NCI-H1092 (cell line): ENCODE data around the gene TRIM9.
"Not testable (repeated sequence)": the region's sequence is repeated elsewhere in the genome, so short reads cannot be mapped to it uniquely, and the experiment has no call there.

Source experiments
- DNase-seq: peaks from one replicate; lab custom pipeline; 2025; lab: John Stamatoyannopoulos, UW

The TRIM9 gene

DNA sequence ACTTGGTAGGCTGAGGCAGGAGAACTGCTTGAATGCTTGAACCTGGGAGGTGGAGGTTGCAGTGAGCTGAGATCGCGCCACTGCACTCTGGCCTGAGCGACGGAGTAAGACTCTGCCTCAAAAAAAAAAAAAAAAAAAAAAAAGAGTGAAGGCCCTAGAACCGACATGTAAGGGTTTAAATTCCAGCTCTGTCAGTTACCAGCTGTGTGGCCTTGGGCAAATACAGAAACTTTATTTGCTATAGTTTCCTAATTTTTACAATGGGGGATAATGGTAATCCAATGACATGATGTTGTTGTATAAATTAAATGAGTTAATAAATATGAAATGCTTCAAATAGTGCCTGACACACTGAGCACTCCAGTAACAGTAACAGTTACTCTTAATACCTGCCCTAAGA is 131.0 kb downstream of the TRIM9 start:
- no peak for DNase-seq

DNA sequence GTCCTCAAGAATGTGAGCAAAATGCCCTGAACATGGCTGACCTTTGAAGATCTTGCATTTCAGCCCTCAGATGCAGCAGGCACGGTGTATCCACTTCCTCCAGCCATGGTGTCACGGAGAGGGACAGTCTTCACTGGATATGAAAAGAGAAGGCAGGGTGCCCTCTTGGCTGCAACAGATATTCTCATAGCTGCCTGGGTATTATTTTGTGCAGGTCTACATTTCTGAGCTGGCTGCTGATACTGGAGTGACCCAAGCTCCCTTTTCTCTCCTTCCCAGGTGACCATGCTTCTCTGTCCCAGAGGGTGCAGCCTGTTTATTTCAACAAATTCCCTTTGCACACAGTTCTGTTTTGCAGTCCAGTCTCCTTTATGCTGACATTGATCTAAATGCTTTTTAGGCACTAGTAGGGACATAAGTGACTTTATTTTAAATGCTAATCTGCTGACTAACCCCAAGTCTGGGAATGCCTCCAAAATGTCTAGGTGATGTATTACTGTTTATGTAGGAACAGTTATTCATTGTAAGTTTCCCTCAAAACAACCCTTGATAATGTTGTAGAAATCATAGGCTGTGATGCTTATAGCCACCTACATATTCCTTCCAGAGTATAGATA is 133.2 kb downstream of the TRIM9 start:
- no peak for DNase-seq

DNA sequence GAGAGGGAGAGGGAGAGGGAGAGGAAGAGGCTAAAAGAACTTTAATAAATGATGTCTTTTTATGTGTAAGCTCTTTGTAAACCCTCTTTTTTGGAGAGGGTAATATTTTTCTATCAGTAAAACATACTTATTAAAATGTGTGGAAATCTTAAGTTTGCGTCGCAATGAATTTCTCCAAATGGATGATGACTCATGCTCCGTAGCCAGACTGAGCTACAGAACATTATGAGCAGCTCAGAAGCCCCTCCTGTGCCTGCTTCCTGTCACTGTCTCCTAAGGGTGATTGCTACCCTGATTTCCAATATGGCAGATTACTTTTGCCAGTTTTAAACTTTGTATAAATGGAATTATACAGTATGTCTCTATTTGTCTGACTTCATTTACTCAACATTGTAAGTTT is 137.6 kb downstream of the TRIM9 start:
- DNase-seq = no peak

DNA sequence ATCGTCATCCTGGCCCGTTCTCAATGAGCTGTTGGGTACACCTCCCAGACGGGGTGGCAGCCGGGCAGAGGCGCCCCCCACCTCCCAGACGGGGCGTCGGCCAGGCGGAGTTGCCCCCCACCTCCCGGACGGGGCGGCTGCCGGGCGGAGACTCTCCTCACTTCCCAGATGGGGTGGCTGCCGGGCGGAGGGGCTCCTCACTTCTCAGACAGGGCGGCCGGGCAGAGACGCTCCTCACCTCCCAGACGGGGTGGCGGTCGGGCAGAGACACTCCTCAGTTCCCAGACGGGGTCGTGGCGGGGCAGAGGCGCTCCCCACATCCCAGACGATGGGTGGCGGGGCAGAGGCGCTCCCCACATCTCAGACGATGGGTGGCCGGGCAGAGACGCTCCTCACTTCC is 138.5 kb downstream of the TRIM9 start:
- not testable (repeated sequence) for DNase-seq

DNA sequence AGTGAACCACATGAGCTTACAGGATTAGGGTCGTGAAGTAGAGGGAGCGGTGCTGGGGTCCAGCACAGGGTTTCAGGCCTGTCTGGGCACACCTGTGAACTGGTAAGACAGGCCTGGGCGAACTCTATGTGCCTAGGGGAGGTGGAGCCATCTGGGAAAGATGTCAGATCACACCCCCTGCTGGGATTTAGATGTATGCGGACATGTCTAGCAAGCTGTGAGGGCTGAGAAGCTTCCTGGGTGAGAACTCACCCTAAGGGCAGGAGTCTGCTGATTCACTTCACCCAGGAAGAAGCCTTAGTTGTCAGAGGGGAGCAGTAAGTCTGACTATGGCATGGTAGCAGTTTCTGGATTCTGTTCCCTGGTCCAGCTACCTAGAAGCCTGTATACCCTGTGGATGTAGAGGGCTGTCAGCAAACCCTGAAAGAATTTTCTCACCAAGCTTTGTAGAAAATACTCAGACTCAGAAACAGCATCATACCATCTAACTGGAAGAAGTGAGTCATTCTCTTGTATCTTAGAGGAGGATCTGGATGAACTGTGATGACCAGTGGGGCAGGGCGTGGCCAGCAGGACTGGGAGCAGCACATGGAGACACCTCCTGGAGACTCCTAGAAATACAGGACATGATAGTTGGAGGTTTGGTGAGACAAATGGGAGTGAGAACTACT is 139.4 kb downstream of the TRIM9 start:
- no peak for DNase-seq

DNA sequence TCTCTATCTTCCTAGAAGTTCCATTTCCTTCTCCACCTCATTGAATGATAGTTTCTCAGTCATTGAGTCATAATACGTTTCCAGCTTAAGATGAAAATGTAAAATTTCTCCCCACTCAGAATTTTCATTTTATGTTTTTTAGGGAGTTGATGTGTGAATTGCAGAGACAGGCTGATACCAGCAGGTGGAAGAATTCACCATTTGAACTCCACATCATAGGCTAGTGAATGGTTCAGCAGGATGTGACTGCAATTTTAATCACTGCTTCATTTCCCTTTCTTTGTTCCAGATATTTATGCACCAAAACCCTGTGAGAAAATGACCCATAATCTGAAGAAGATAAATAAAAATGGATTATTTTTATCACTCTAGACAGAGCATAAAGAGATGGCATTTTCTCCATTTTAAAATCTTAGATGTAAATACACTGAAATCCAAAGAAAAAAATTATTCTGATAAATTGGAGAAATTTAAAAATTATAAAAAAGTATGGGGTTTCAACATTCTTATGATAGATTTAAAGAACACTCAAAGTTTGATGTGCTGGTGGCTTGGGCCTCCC is 140.0 kb downstream of the TRIM9 start:
- DNase-seq = no peak

DNA sequence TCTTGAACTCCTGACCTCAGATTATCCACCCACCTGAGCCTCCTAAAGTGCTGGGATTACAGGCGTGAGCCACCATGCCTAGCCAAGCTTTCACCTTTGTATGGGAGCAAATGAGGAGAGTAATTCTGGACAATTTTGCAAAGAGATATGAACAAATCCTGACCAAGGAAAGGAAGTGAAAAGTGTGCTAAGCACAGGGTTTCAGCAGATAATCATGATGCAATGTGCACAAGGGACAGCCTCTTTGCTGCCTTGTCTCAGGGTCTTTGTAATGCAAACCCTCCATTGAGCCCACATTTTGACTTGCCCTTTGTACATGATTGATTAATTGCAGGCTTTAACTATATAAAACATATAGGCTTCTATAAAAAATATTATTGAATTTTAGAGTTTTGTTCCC is 141.4 kb downstream of the TRIM9 start:
- no peak for DNase-seq

DNA sequence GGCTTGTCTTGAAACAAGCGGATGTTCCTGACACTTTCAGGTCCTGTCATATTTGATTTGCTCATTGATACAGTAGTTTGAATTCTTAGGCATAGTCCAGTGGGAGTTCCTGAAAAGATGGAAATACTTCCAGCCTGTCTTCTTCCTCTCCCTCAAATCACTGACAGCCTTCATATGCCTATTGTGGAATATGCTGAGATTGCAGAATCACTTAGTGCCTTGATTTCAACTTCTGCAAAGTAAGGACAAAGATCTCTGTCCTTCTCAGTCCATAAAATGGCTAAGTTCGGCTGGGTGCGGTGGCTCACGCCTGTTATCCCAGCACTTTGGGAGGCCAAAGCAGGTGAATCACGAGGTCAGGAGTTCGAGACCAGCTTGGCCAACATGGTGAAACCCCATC is 143.9 kb downstream of the TRIM9 start:
- no peak for DNase-seq

DNA sequence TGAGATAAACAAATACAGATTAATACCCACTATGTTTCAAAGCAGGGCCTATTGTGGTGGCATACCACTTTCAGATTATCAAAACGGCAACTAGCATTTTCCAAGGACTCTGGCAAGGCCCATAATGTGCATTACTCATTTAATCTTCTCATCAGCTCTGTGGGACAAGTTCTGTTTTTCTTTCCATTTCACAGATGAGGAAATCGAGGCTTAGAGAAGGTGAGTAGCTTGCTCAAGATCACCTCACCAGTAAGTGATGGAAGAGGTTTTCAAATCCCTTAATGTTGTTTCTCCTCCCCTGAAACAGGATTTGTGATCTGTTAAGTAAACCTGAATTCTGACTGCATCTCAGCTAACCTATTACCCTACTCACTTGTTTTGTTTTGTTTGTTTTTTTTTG is 146.7 kb downstream of the TRIM9 start:
- no peak for DNase-seq

DNA sequence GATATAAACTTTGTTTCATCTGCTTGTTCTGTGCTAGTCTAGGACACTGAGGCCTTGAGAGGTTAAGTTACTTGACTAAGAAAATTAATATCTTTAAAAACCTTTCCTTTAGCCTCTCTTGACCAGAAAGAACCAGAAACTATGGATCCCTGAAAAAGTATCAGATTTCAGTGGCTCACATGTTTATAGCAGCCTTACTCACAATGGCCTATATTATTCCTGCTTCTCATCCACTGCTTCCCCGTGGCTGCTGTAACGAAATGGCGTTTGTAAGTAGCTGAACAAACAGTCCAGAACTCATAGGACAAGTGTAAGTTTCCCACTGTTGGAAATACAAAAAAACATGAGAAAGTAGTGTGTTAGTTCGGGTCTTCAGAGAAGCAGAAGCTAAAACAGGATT is 147.5 kb downstream of the TRIM9 start:
- DNase-seq = no peak

DNA sequence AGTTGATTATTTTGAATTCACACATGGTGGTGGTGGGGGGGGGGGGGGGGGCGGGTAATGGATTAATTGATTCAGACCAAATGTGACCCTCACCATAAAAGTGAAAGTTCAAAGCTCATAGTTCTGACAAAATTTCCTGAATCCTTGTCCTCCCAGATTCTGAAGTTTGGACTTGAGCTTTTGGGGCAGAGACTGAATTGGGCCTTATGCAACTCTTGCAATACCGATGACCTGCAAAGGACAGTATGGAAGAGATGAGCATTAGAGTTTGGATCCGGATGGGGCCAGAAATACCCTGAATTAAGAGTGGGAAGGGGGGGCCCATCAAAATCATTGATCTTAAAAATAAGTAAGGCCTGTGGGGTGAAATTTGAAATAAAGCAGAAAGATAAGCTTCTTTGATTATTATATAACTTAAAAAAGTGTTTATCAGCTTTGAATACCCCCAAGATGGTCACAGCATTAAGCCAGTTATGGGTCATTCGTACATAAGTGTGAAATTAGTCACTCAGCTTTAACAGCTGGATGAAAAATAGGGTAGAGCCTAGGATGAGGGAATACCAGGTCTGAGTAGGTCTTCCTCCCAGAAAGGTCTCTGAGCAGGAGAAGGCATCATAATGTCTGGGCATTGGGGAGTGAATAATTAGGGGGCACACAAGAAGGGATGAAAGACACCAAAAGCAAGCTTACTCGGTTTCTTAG is 148.5 kb downstream of the TRIM9 start:
- no peak for DNase-seq

DNA sequence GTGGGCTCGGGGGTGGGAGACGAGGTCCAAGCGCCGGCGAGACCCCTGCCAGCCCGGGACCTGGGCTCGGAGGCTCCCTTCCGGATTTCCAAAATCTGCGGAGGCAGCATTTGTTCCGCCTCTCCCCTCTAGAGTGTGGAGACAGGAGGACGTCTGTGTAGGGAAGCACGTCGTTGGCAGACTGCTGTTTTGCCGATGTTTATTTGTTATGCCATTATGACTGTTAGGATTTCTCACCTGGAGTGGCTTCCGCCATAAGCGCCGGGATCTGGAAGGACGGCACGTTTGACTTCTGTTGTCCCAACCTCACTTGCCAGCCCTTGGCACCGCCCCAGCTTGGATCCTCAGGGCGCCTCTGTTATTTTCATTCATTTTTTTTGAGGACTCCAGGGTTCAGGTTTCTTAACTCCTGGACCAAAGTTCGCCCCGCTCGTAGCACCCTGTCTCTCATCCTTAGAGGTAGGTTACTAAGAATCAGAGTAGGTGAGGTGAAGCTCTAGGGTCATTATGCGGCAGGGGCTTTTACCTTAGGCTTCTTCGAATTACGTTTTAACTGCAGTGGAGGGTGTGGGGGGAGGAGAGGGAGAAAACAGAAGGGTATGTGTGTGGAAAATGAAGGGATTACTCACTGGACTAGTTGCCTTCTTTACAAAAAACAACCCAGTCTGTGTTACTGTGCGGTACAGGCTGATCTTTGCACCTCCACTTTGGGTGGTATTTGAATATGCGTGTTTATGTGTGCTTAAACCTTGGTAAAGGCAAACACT is 150.1 kb downstream of the TRIM9 start:
- no peak for DNase-seq

DNA sequence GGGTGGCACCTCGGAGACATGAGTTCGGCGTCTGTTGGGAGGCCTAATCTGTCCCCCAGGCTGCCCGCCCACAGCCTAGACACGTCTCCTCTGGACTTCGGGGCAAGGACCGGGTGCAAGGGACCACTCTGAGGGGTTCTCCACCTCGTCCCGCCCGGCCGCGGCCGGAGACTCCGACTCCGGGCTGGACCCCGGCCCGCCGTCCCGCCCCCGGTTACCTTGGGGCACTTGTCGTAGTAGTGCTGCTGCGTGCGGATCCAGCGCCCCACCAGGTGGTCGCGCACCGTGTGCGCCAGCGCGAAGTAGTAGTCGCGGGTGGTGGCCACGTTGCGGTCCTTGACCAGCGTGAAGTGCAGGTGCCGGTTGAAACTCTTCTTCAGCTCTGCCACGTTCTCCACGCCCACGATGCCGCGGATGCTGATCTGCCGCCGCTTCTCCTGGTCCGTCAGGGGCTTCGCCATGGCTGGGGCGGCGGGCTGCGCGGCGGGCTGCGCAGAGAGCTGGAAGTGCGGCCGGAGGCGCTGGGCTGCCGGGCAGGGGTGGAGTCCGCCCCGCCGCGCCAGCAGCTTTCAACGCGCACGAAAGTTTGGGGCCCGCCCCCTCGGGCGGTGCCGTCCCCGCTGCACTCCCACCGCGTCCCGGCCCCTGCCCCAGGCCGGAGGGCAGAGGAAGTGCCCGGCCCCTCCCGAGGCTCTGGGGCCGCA is 150.8 kb downstream of the TRIM9 start, which contains the start of gene PYGL:
Gene PYGL (minus strand): TSS at position 541 of the 704 bp plus-strand sequence. CDS start 80 bp downstream, at position 461.
- DNase-seq = peak; percentile 33

DNA sequence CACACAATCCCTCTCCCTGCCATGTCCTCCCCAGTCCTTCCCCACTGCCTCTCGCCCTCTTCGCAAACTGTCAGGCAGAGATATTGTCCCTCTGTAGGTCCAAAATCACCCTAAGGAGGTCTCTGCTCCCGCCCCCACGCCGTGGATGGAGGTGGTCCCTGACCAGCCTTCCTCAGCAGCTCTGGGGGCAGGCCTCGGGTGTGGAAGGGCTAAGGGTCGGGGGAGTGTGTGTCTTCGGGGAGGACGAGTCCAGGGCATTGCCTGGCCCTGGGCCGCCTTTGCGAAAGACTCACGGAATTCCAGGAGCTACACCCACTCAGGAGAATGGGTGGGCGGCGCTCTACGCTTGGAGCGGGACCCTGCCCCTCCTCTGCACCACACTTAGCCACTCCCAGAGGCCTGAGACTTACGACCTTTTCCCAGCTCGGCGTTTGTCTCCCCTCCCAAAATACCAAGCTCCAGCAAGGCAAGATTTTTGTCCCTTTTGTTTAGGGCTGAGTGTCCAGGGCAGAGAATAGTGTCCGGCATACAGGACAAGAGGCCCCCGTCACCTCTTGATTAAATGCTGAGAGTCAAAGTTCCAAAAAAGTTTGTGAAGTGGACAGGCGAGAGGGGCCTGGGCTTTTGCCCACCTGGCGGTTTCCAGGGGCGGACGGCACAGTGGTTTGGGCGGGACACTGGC is 151.5 kb downstream of the TRIM9 start:
- DNase-seq = no peak

DNA sequence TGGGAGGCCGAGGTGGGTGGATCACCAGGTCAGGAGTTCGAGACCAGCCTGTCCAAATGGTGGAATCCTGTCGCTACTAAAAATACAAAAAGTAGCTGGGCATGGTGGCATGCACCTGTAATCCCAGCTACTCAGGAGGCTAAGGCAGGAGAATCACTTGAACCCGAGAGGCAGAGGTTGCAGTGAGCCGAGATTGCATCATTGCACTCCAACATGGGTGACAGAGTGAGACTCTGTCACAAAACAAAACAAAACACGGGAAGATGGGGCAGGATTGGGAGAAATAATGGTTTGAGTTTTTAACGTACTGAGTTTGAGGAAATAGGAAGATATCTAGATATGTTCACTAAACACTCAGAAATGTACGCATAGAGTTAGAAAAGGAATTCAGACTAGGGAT is 153.3 kb downstream of the TRIM9 start:
- not testable (repeated sequence) for DNase-seq

DNA sequence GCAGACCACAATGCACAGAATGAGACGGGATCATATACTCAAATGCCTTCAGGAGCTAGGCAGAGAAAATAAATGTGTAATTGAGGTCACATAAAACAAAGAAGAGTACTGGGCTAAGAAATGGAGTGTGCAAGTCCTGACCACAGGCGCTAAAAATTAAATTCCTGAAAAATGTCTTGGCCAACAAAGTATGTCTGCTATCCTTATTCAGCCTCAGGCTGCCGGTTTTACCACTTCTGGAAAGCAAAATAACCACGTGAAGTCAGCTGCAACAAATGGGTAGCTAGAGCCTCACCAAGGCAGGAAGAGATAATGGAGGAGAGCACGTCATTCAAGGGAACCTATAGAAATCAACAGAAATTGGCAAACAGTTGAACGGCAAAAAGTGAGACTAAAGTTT is 153.8 kb downstream of the TRIM9 start:
- no peak for DNase-seq

DNA sequence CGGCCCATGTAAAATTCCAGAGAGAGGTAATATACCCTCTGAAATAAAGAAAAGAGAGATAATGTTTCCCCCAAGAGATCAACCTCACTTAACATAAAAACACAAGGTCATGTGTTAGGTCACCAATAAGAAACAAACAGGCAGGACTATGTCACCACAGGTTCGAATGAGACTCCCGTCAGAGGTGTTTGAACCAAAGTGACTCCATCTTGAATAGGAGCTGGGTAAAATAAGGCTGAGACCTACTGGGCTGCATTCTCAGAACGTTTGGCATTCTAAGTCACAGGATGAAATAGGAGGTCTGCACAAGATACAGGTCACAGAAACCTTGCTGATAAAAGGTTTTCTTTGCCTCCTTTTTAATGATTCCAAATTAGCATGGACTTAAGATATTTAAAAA is 157.1 kb downstream of the TRIM9 start:
- no peak for DNase-seq

DNA sequence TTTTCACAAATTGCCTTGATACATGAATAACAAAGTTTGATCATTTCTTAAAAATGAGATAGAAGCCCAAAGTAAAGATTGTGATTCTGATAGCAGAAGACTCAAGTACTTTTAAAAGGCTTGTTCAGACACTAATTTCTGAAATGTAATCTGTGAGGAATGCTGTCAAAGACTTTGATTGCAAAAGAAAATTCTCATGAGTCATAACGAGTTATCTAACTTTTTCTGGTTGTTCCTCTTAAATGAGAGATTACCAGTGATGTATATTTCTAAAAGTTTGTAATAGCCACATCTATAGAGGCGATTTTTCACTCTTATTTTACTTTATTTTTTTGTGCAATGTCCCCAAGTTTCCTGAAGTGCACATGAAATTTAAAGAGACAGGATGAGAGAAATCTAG is 157.6 kb downstream of the TRIM9 start:
- DNase-seq = no peak

DNA sequence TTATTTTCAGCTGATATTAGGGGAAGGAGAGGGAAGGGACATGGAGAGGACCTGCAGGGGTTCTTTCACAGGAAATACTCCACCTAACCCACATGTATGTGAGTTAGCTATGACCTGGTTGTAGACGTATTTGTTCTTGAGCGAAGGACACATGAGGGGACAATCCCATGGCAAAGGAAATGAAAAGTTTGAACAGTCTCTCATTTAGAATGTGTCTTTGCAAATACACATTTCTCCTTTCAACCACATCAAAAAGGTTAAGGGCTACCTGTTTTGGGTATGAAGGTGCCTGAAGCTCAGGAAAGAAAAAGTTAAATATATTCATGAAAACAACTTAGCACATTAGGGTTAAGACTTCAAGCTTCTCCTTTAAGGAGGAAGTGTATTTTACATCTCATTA is 158.0 kb downstream of the TRIM9 start:
- DNase-seq = no peak

DNA sequence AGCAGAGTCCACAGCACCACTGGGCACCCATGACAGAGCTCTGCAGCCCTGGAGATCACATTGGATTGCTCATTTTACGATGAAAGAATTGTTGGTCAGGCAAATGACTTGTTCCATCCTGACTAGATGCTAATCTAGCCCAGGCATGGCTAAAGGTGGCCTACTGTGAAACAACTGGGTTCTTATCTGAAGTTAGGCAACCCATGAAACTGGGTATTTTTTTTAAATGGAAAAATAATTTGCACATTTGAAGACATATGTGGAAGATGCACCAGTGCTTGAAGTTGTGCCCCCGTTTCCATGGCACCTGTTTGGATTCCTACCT is 158.9 kb downstream of the TRIM9 start:
- DNase-seq = no peak
